Measurements from ENCODE around the gene MUC2. TPM values are rescaled to one million over a fixed set of nuclear protein-coding genes. Genes with fewer than 3 reads are reported as not detected.

Gene MUC2
- total and polyA plus RNA-seq, 8 donors, result under 0.01 to 1,040 (median 0.45) TPM; not detected in 3

GRCh38 chr11:1029654-1030053 lies 45.0 kb upstream of the MUC2 start:
- Histone ChIP-seq H3K4me3 (no peak overlapping the region), H3K27me3 (peaks cover 0 to 87% (median 0%) of the 10 kb centered on the region in 3 donors), H3K4me1 (peaks cover 0 to 10% (median 2%) of the 10 kb centered on the region in 4 donors), H3K9me3 (no peaks in the 10 kb centered on the region), H3K36me3 (peaks cover 0 to 14% (median 7%) of the 10 kb centered on the region in 4 donors), H3K27ac (no peak overlapping the region)
- no peak for DNase-seq
- intact Hi-C loops (cut with DNase I; ENCODE audit: low total_unique reads), result no loop called here
- 24 to 60% (median 40%) methylated on average over 1 to 16 of the region's 16 CpGs for WGBS, 5 donors
- TF ChIP-seq CTCF (IDR thresholded peaks at IDR 0.05) (no peak), POLR2AphosphoS5 (IDR thresholded peaks at IDR 0.05) (no peak), POLR2A (IDR thresholded peaks at IDR 0.05) (no peak), EP300 (IDR thresholded peaks at IDR 0.05) (no peak)

GRCh38 chr11:1030086-1030485 lies 44.6 kb upstream of the MUC2 start:
- intact Hi-C loops (cut with DNase I; ENCODE audit: low total_unique reads), result no loop called here
- peaks cover 0 to 14% (median 7%) of the 10 kb centered on the region in 4 donors for H3K4me1 ChIP-seq
- no peak overlapping the region for H3K4me3 ChIP-seq
- H3K9me3 ChIP-seq, result no peaks in the 10 kb centered on the region
- H3K36me3 ChIP-seq, result peaks cover 0 to 10% (median 5%) of the 10 kb centered on the region in 4 donors
- 38 to 72% (median 62%) methylated on average over 14 to 16 of the region's 16 CpGs for WGBS, 5 donors
- H3K27me3 ChIP-seq, result peaks cover 0 to 87% (median 2%) of the 10 kb centered on the region in 3 donors
- no peak for DNase-seq
- TF ChIP-seq CTCF (IDR thresholded peaks at IDR 0.05), result no peak
- TF ChIP-seq EP300 (IDR thresholded peaks at IDR 0.05), result no peak
- no peak for TF ChIP-seq POLR2AphosphoS5 (IDR thresholded peaks at IDR 0.05)
- no peak overlapping the region for H3K27ac ChIP-seq

- TF ChIP-seq CTCF (IDR thresholded peaks at IDR 0.05), result no peak
- no peak for TF ChIP-seq EP300 (IDR thresholded peaks at IDR 0.05)
- no peak for TF ChIP-seq POLR2A (IDR thresholded peaks at IDR 0.05)
- TF ChIP-seq POLR2AphosphoS5 (IDR thresholded peaks at IDR 0.05), result peak in 1 of 3 donors; percentile 32
- intact Hi-C loops (cut with DNase I; ENCODE audit: low total_unique reads), result no loop called here
- H3K4me1 ChIP-seq, result peaks cover 0 to 19% (median 9%) of the 10 kb centered on the region in 4 donors
- DNase-seq, result no peak
- no peaks in the 10 kb centered on the region for H3K9me3 ChIP-seq
- peaks cover 0 to 87% (median 6%) of the 10 kb centered on the region in 3 donors for H3K27me3 ChIP-seq
- no peak overlapping the region for H3K27ac ChIP-seq
- no peak overlapping the region for H3K4me3 ChIP-seq
- H3K36me3 ChIP-seq, result peaks cover 0 to 10% (median 3%) of the 10 kb centered on the region in 4 donors
- WGBS, 5 donors, result 32 to 61% (median 42%) methylated on average over 10 to 20 of the region's 20 CpGs
Measured at GRCh38 chr11:1030556-1030955, 44.1 kb upstream of the MUC2 start.

GRCh38 chr11:1031121-1031899 lies 43.4 kb upstream of the MUC2 start:
- no peak for DNase-seq
- Histone ChIP-seq H3K36me3 (peaks cover 0 to 5% (median 0%) of the 10 kb centered on the region in 4 donors), H3K9me3 (no peaks in the 10 kb centered on the region), H3K4me3 (no peak overlapping the region), H3K4me1 (peaks cover 0 to 26% (median 15%) of the 10 kb centered on the region in 4 donors), H3K27ac (no peak overlapping the region), H3K27me3 (peaks cover 0 to 87% (median 14%) of the 10 kb centered on the region in 3 donors)
- intact Hi-C loops (cut with DNase I; ENCODE audit: low total_unique reads), result no loop called here
- 39 to 70% (median 57%) methylated on average over 11 to 30 of the region's 30 CpGs for WGBS, 5 donors
- no peak for TF ChIP-seq EP300 (IDR thresholded peaks at IDR 0.05)
- TF ChIP-seq POLR2AphosphoS5 (IDR thresholded peaks at IDR 0.05), result peak in 1 of 3 donors; percentile 52
- TF ChIP-seq POLR2A (IDR thresholded peaks at IDR 0.05), result no peak
- no peak for TF ChIP-seq CTCF (IDR thresholded peaks at IDR 0.05)

Measured in stomach (tissue), 9 donors.